PC-3 (cell line): ENCODE results near the gene IL17RD. TPM values are rescaled to one million over a fixed set of nuclear protein-coding genes. Genes with fewer than 3 reads are reported as not detected.
A peak's percentile ranks its signal among the peaks of the same experiment; 100 is the strongest.

ENCODE experiments used
- ATAC-seq: fragments of 200-7000 bp; cut with Tn5 transposase; 2 replicates; pipeline ENCODE4 v1.9.1; 2020; ENCODE audit warnings: mild to moderate bottlenecking, moderate library complexity
- Bru-seq: library from RNA; stranded (reverse); fragments of 400-500 nt; gene quantifications from one replicate; lab custom pipeline; 2021; lab: Mats Ljungman, UMichigan
- BruChase-seq, 2 experiments: library from RNA; stranded (reverse); fragments of 400-500 nt; gene quantifications; one replicate each; lab custom pipeline; 2021; lab: Mats Ljungman, UMichigan
- BruUV-seq: library from RNA; stranded (reverse); fragments of 400-500 nt; replicated peaks from 2 replicates; lab custom pipeline; 2021; lab: Mats Ljungman, UMichigan
- CTCF ChIA-PET: fragments of 300-600 bp; sonication (Branson Sonifier 250); formaldehyde crosslinking; loops from one replicate; lab custom pipeline; 2022; ENCODE audit warnings: antibody characterized with exemption; lab: Charles Lee
- POLR2A ChIA-PET: fragments of 300-600 bp; sonication (Branson Sonifier 250); formaldehyde crosslinking; loops from one replicate; lab custom pipeline; 2022; ENCODE audit warnings: antibody characterized with exemption; ENCODE audit not compliant: unreplicated experiment; lab: Charles Lee
- DNase-seq: peaks from one replicate; pipeline ENCODE4 v3.0.0-alpha.2; 2015
- H2AFZ ChIP-seq: fragments of 300-600 bp; sonication (generic); 2 replicates; pipeline ENCODE4 v1.6.0; 2016; ENCODE audit warnings: antibody characterized with exemption, low read length
- H3F3A ChIP-seq: fragments of 300-600 bp; sonication (generic); one replicate; pipeline ENCODE4 v1.6.0; 2017; ENCODE audit warnings: antibody characterized with exemption, low read length, control low read depth, mild to moderate bottlenecking; ENCODE audit not compliant: unreplicated experiment
- H3K27ac ChIP-seq: fragments of 300-600 bp; sonication (generic); 2 replicates; pipeline ENCODE4 v1.5.1; 2016; ENCODE audit warnings: mild to moderate bottlenecking, low read length
- H3K27me3 ChIP-seq: fragments of 300-600 bp; sonication (generic); 2 replicates; pipeline ENCODE4 v1.6.1; 2016; ENCODE audit warnings: low read length, mixed read lengths
- H3K36me3 ChIP-seq: fragments of 300-600 bp; sonication (generic); 2 replicates; pipeline ENCODE4 v1.6.1; 2016; ENCODE audit warnings: low read depth, mixed run types, low read length, mixed read lengths
- H3K4me1 ChIP-seq: fragments of 300-600 bp; sonication (generic); 2 replicates; pipeline ENCODE4 v1.5.1; 2016; ENCODE audit warnings: low read length; ENCODE audit not compliant: insufficient read depth
- H3K4me2 ChIP-seq: fragments of 300-600 bp; sonication (generic); 2 replicates; pipeline ENCODE4 v1.6.0; 2016; ENCODE audit warnings: low read length
- H3K4me3 ChIP-seq: fragments of 300-600 bp; sonication (generic); 2 replicates; pipeline ENCODE4 v1.5.1; 2016; ENCODE audit warnings: mild to moderate bottlenecking, low read length, mixed read lengths
- H3K79me2 ChIP-seq: fragments of 300-600 bp; sonication (generic); 2 replicates; pipeline ENCODE4 v1.6.1; 2017; ENCODE audit warnings: low read length, mixed read lengths
- H3K9ac ChIP-seq: fragments of 300-600 bp; sonication (generic); 2 replicates; pipeline ENCODE4 v1.6.0; 2016; ENCODE audit warnings: mild to moderate bottlenecking, low read length
- H3K9me2 ChIP-seq: fragments of 300-600 bp; sonication (generic); replicated peaks from 2 replicates; pipeline ENCODE4 v1.6.1; 2016; ENCODE audit warnings: mixed run types, low read length, mixed read lengths
- H3K9me3 ChIP-seq: fragments of 300-600 bp; sonication (generic); 2 replicates; pipeline ENCODE4 v1.6.1; 2016; ENCODE audit warnings: low read length, mixed read lengths
- H4K20me1 ChIP-seq: fragments of 300-600 bp; sonication (generic); 2 replicates; pipeline ENCODE4 v1.6.1; 2016; ENCODE audit warnings: low read length, mixed read lengths
- CTCF ChIP-seq: fragments of 300-600 bp; sonication (generic); conservative IDR thresholded peaks from 2 replicates; pipeline ENCODE4 v1.5.1; 2017; ENCODE audit warnings: antibody characterized with exemption, low read depth, mild to moderate bottlenecking, low read length
- EZH2 ChIP-seq: fragments of 300-600 bp; sonication (generic); IDR thresholded peaks from one replicate; pipeline ENCODE4 v1.6.1; 2017; ENCODE audit warnings: antibody characterized with exemption, mild to moderate bottlenecking, low read length; ENCODE audit not compliant: unreplicated experiment
- EZH2phosphoT487 ChIP-seq: fragments of 300-600 bp; sonication (generic); IDR thresholded peaks from 2 replicates; pipeline ENCODE4 v1.6.1; 2018; ENCODE audit warnings: mild to moderate bottlenecking, antibody characterized with exemption, low read length, borderline replicate concordance
- intact Hi-C: fragments of 100-400 bp; cut with micrococcal nuclease; formaldehyde crosslinking; loops from 2 replicates; pipeline ENCODE4 v1.9.0; 2023
- long read RNA-seq: library from polyadenylated mRNA; unstranded; transcript quantifications from one replicate; pipeline ENCODE4 v2.0.0, GENCODE V29; 2021; ENCODE audit not compliant: unreplicated experiment
- total RNA-seq: library from RNA; depleted of rRNA; stranded (reverse); fragments of >200 nt; gene quantifications from 2 replicates; pipeline ENCODE4 v1.2.3, GENCODE V29; 2014; rRNA removed

Gene IL17RD
- total RNA-seq (3.1 and 3.7 TPM in 2 replicates), Bru-seq, nascent RNA (percentile 41 among the genes with signal in this experiment), BruChase-seq, experiment 1, labeled RNA remaining after a 6-hour chase (percentile 44 among the genes with signal in this experiment), BruChase-seq, experiment 2, labeled RNA remaining after a 2-hour chase (percentile 36 among the genes with signal in this experiment)
- long read RNA-seq, full-length matches to known transcripts: 1 of 2 reads
- long read RNA-seq, partial matches to known transcripts: 0 of 2 reads
- long read RNA-seq, other reads (novel, unspliced or antisense): 1 of 2 reads

GRCh38 chr3:57164657-57165573 is at the start of gene IL17RD:
Gene IL17RD (minus strand): TSS chr3:57165353. CDS start chr3:57165286, 67 bp downstream.
- ChIA-PET CTCF (interaction anchor here (0.6 kb wide), 1 partner anchor 86 kb away, joined by 4 read pairs; no protein-coding TSS in a partner anchor), POLR2A (no interaction called here)
- peak within 1 kb of the TSS; percentile 87 for H3K4me3 ChIP-seq
- DNase-seq (peak; percentile 82), ATAC-seq (peak; percentile 80)
- peak within 1 kb of the TSS; percentile 99 for H3K4me2 ChIP-seq
- H3K27ac ChIP-seq: no peak within 1 kb of the TSS
- H3F3A ChIP-seq: no peaks in the 10 kb centered on the region
- H2AFZ ChIP-seq: peak within 1 kb of the TSS; percentile 94
- H3K9me3 ChIP-seq: no peaks in the 10 kb centered on the region
- H3K4me1 ChIP-seq: peaks cover 14% of the 10 kb centered on the region
- peak within 1 kb of the TSS; percentile 53 for H3K9ac ChIP-seq
- no peaks in the 10 kb centered on the region for H4K20me1 ChIP-seq
- no peaks in the 10 kb centered on the region for H3K79me2 ChIP-seq
- intact Hi-C loops: no loop called here
- H3K27me3 ChIP-seq: no peaks in the 10 kb centered on the region
- BruUV-seq: no TSS peak
- no peaks in the 10 kb centered on the region for H3K36me3 ChIP-seq
- TF ChIP-seq EZH2 (peak; percentile 58), EZH2phosphoT487 (no peak)
- no peaks in the 10 kb centered on the region for H3K9me2 ChIP-seq

- BruUV-seq: no TSS peak
- Histone ChIP-seq H3K9me3 (no peaks in the 10 kb centered on the region), H3K27me3 (no peaks in the 10 kb centered on the region), H3K27ac (no peak overlapping the region), H3K4me3 (no peak overlapping the region), H3K4me1 (no peaks in the 10 kb centered on the region), H3K9me2 (no peaks in the 10 kb centered on the region), H3K79me2 (no peaks in the 10 kb centered on the region), H3K4me2 (no peak overlapping the region), H2AFZ (no peak overlapping the region), H3F3A (no peaks in the 10 kb centered on the region), H3K36me3 (no peaks in the 10 kb centered on the region), H4K20me1 (no peaks in the 10 kb centered on the region), H3K9ac (no peak overlapping the region)
- intact Hi-C loops: no loop called here
- ChIA-PET POLR2A (no interaction called here), CTCF (no interaction called here)
- DNase-seq: no peak
- no peak for ATAC-seq
- no peak for TF ChIP-seq EZH2
- no peak for TF ChIP-seq EZH2phosphoT487
- TF ChIP-seq CTCF: no peak
These were observed 41.3 kb upstream of the IL17RD start for GRCh38 chr3:57206423-57206822.

- no TSS peak for BruUV-seq
- no peaks in the 10 kb centered on the region for H3K36me3 ChIP-seq
- no peak for DNase-seq
- no peaks in the 10 kb centered on the region for H4K20me1 ChIP-seq
- POLR2A ChIA-PET: no interaction called here
- H3K9ac ChIP-seq: no peak within 1 kb of the TSS
- H3K79me2 ChIP-seq: no peaks in the 10 kb centered on the region
- no peaks in the 10 kb centered on the region for H3K9me2 ChIP-seq
- ATAC-seq: no peak
- H3K4me2 ChIP-seq: no peak within 1 kb of the TSS
- no peak within 1 kb of the TSS for H2AFZ ChIP-seq
- no peak within 1 kb of the TSS for H3K27ac ChIP-seq
- CTCF ChIA-PET: interaction anchor here (0.6 kb wide), 1 partner anchor 232 kb away, joined by 5 read pairs; no protein-coding TSS in a partner anchor
- H3K4me3 ChIP-seq: no peak within 1 kb of the TSS
- intact Hi-C loops: no loop called here
- TF ChIP-seq EZH2phosphoT487 (no peak), EZH2 (no peak), CTCF (no peak)
- H3F3A ChIP-seq: no peaks in the 10 kb centered on the region
- H3K27me3 ChIP-seq: no peaks in the 10 kb centered on the region
- no peaks in the 10 kb centered on the region for H3K9me3 ChIP-seq
- no peaks in the 10 kb centered on the region for H3K4me1 ChIP-seq
These were observed 34.7 kb upstream of the IL17RD start, which contains the start of gene HESX1 for GRCh38 chr3:57199895-57200297. Gene HESX1 (minus strand): TSS chr3:57199978. CDS start chr3:57199918, 60 bp downstream.
